ENCODE measurements around the gene METTL21C.

Gene METTL21C

GRCh38 chr13:102721800-102722231 lies 27.0 kb upstream of the METTL21C start:
- no peak for DNase-seq (ENCODE audit: extremely low spot score)
- CTCF ChIA-PET: interaction anchor here (0.8 to 1.4 kb wide), 3 partner anchors 10 to 142 kb away, joined by 3 to 4 read pairs (median 3); no protein-coding TSS in a partner anchor
- POLR2A ChIA-PET: no interaction called here
- TF ChIP-seq, protein P1, sequence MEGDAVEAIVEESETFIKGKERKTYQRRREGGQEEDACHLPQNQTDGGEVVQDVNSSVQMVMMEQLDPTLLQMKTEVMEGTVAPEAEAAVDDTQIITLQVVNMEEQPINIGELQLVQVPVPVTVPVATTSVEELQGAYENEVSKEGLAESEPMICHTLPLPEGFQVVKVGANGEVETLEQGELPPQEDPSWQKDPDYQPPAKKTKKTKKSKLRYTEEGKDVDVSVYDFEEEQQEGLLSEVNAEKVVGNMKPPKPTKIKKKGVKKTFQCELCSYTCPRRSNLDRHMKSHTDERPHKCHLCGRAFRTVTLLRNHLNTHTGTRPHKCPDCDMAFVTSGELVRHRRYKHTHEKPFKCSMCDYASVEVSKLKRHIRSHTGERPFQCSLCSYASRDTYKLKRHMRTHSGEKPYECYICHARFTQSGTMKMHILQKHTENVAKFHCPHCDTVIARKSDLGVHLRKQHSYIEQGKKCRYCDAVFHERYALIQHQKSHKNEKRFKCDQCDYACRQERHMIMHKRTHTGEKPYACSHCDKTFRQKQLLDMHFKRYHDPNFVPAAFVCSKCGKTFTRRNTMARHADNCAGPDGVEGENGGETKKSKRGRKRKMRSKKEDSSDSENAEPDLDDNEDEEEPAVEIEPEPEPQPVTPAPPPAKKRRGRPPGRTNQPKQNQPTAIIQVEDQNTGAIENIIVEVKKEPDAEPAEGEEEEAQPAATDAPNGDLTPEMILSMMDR (IDR thresholded peaks at IDR 0.05; ENCODE audit: control extremely low read depth, extremely low read depth, low read depth, missing control alignments): no peak

- ChIA-PET CTCF (interaction anchor here (0.7 to 1.5 kb wide), 4 partner anchors 9 to 138 kb away, joined by 3 to 4 read pairs (median 3); no protein-coding TSS in a partner anchor), POLR2A (no interaction called here)
- DNase-seq (ENCODE audit: extremely low spot score): no peak
- TF ChIP-seq, protein P1 (IDR thresholded peaks at IDR 0.05; ENCODE audit: control extremely low read depth, extremely low read depth, low read depth, missing control alignments): no peak
Measured at GRCh38 chr13:102718746-102719145, 23.9 kb upstream of the METTL21C start.

DNA sequence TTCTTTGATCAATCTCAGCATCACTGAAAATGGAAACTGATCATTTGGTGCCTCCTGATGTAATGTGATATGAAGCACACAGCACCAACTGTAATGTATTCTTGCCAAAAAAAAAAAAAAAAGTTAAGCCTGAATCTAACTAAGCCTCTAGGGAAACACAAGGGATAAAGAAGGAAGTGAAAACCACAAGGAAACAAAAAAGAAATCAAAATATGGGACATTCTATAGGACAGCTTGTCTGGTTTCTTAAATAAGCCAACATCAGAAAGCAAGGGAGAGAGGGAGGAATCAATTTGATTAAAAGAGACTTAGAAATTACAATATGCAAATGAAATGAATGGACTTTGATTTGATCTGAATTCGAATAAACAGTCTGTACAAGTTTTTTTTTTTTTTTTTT lies 20.6 kb upstream of the METTL21C start:
- CTCF ChIA-PET: interaction anchor here (0.9 to 1.0 kb wide), 2 partner anchors 10 to 38 kb away, joined by 3 to 4 read pairs; no protein-coding TSS in a partner anchor
- no peak for DNase-seq (ENCODE audit: extremely low spot score)
- POLR2A ChIA-PET: no interaction called here
- TF ChIP-seq, protein P1 (IDR thresholded peaks at IDR 0.05; ENCODE audit: control extremely low read depth, extremely low read depth, low read depth, missing control alignments): no peak

GRCh38 chr13:102710261-102710679 lies 15.4 kb upstream of the METTL21C start:
- ChIA-PET POLR2A (no interaction called here), CTCF (interaction anchor here (0.6 kb wide), 1 partner anchor 15 kb away, joined by 3 read pairs; no protein-coding TSS in a partner anchor)
- TF ChIP-seq, protein P1 (IDR thresholded peaks at IDR 0.05; ENCODE audit: control extremely low read depth, extremely low read depth, low read depth, missing control alignments): no peak
- no peak for DNase-seq (ENCODE audit: extremely low spot score)

GRCh38 chr13:102709536-102709935 lies 14.7 kb upstream of the METTL21C start:
- no peak for DNase-seq (ENCODE audit: extremely low spot score)
- TF ChIP-seq, protein P1 (IDR thresholded peaks at IDR 0.05; ENCODE audit: control extremely low read depth, extremely low read depth, low read depth, missing control alignments): no peak
- POLR2A ChIA-PET: no interaction called here
- CTCF ChIA-PET: interaction anchor here (1.6 kb wide), 1 partner anchor 15 kb away, joined by 4 read pairs; no protein-coding TSS in a partner anchor

DNA sequence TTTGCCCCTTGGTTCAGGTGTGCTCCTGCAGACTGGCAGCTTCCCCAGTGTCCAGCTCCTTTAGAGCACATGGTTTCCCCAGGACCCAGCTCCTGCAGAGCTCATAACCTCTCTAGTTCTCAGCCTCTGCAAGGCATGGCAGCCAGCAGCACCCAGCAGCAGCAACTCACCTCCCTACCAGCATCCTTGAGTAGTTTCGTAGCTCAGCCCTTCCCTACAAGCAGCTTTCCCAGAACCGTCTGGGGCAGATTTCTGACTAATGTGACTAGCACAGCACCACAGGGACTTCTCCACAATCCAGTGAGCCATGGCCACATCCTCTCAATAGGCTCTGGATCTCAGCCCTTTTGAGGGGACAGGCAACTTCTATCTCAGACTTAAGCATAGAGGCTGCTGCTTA lies 14.1 kb upstream of the METTL21C start:
- ChIA-PET CTCF (interaction anchor here (1.2 to 1.6 kb wide), 2 partner anchors 8 to 16 kb away, joined by 4 to 5 read pairs; no protein-coding TSS in a partner anchor), POLR2A (no interaction called here)
- TF ChIP-seq, protein P1 (IDR thresholded peaks at IDR 0.05; ENCODE audit: control extremely low read depth, extremely low read depth, low read depth, missing control alignments): no peak
- no peak for DNase-seq (ENCODE audit: extremely low spot score)

Data from GM10248 (cell line).